H9 (cell line): ENCODE data around the gene MOB4. TPM values are rescaled to one million over a fixed set of nuclear protein-coding genes. Genes with fewer than 3 reads are reported as not detected.

Experiments
- DNase-seq: peaks from one replicate; pipeline ENCODE4 v3.0.0-alpha.2; 2017
- H2AFZ ChIP-seq: one replicate; pipeline ENCODE4 v1.6.1; 2013; ENCODE audit warnings: mild to moderate bottlenecking, low read length, control low read depth, moderate library complexity
- H2AK5ac ChIP-seq: 2 replicates; pipeline ENCODE4 v1.6.1; 2013; ENCODE audit warnings: low read length, control low read depth, mixed read lengths; ENCODE audit not compliant: insufficient read length
- H2BK120ac ChIP-seq: one replicate; pipeline ENCODE4 v1.6.1; 2013; ENCODE audit warnings: low read depth, mild to moderate bottlenecking, low read length, control low read depth, inconsistent platforms; ENCODE audit not compliant: poor library complexity, severe bottlenecking
- H2BK12ac ChIP-seq: 2 replicates; pipeline ENCODE4 v1.6.1; 2013; ENCODE audit warnings: low read length, control low read depth, mixed read lengths, low read depth; ENCODE audit not compliant: insufficient read length
- H2BK15ac ChIP-seq: 2 replicates; pipeline ENCODE4 v1.6.1; 2013; ENCODE audit warnings: low read depth, low read length, control low read depth
- H2BK20ac ChIP-seq: one replicate; pipeline ENCODE4 v1.6.1; 2013; ENCODE audit warnings: low read depth, mild to moderate bottlenecking, low read length, control low read depth, inconsistent platforms; ENCODE audit not compliant: poor library complexity, severe bottlenecking
- H2BK5ac ChIP-seq: 2 replicates; pipeline ENCODE4 v1.6.1; 2013; ENCODE audit warnings: low read length, control low read depth, mixed read lengths; ENCODE audit not compliant: insufficient read length
- H3K14ac ChIP-seq: 2 replicates; pipeline ENCODE4 v1.6.1; 2013; ENCODE audit warnings: low read length, control low read depth; ENCODE audit not compliant: insufficient read depth
- H3K18ac ChIP-seq: 2 replicates; pipeline ENCODE4 v1.6.1; 2013; ENCODE audit warnings: low read depth, mild to moderate bottlenecking, mixed read lengths, low read length, control low read depth; ENCODE audit not compliant: insufficient read length
- H3K23ac ChIP-seq: 2 replicates; pipeline ENCODE4 v1.6.1; 2013; ENCODE audit warnings: low read length, control low read depth, mixed read lengths, low read depth; ENCODE audit not compliant: insufficient read length
- H3K23me2 ChIP-seq: 2 replicates; pipeline ENCODE4 v1.6.1; 2013; ENCODE audit warnings: low read depth, mild to moderate bottlenecking, mixed read lengths, low read length, control low read depth; ENCODE audit not compliant: insufficient read length, poor library complexity, severe bottlenecking
- H3K27ac ChIP-seq: 2 replicates; pipeline ENCODE4 v1.5.1; 2013; ENCODE audit warnings: low read length, control low read depth, mixed read lengths, low read depth; ENCODE audit not compliant: insufficient read length
- H3K27me3 ChIP-seq: 2 replicates; pipeline ENCODE4 v1.6.1; 2013; ENCODE audit warnings: low read length, control low read depth, inconsistent platforms; ENCODE audit not compliant: insufficient read depth
- H3K4ac ChIP-seq: 2 replicates; pipeline ENCODE4 v1.6.1; 2013; ENCODE audit warnings: low read depth, mild to moderate bottlenecking, control low read depth, inconsistent platforms, low read length, moderate library complexity
- H3K4me1 ChIP-seq: 2 replicates; pipeline ENCODE4 v1.6.1; 2013; ENCODE audit warnings: low read length, control low read depth, inconsistent platforms; ENCODE audit not compliant: insufficient read depth
- H3K4me2 ChIP-seq: 2 replicates; pipeline ENCODE4 v1.6.1; 2013; ENCODE audit warnings: low read length, control low read depth, mixed read lengths; ENCODE audit not compliant: insufficient read length, insufficient read depth
- H3K56ac ChIP-seq: 2 replicates; pipeline ENCODE4 v1.6.1; 2013; ENCODE audit warnings: low read depth, mild to moderate bottlenecking, mixed read lengths, low read length, control low read depth; ENCODE audit not compliant: insufficient read length
- H3K79me1 ChIP-seq: 2 replicates; pipeline ENCODE4 v1.6.1; 2013; ENCODE audit warnings: low read depth, mild to moderate bottlenecking, moderate library complexity, low read length, control low read depth, inconsistent platforms; ENCODE audit not compliant: insufficient read depth, poor library complexity, severe bottlenecking
- H3K79me2 ChIP-seq: 2 replicates; pipeline ENCODE4 v1.6.1; 2013; ENCODE audit warnings: low read length, control low read depth, inconsistent platforms; ENCODE audit not compliant: insufficient read depth
- H3K9ac ChIP-seq: 2 replicates; pipeline ENCODE4 v1.6.1; 2013; ENCODE audit warnings: low read length, control low read depth, mixed read lengths; ENCODE audit not compliant: insufficient read length; ENCODE audit errors: extremely low read depth
- H3K9me3 ChIP-seq: one replicate; pipeline ENCODE4 v1.6.1; 2013; ENCODE audit warnings: low read depth, low read length, inconsistent platforms; ENCODE audit not compliant: control insufficient read depth
- H3T11ph ChIP-seq: one replicate; pipeline ENCODE4 v1.6.1; 2013; ENCODE audit warnings: mild to moderate bottlenecking, low read length, control low read depth, inconsistent platforms
- H4K20me1 ChIP-seq: one replicate; pipeline ENCODE4 v1.6.1; 2013; ENCODE audit not compliant: control insufficient read depth, insufficient read length, insufficient read depth
- H4K5ac ChIP-seq: 2 replicates; pipeline ENCODE4 v1.6.1; 2013; ENCODE audit warnings: low read depth, mild to moderate bottlenecking, mixed read lengths, low read length, control low read depth; ENCODE audit not compliant: insufficient read length
- H4K8ac ChIP-seq: replicated peaks from 2 replicates; pipeline ENCODE4 v1.6.1; 2013; ENCODE audit warnings: low read length, control low read depth, mixed read lengths, low read depth; ENCODE audit not compliant: insufficient read length
- H4K91ac ChIP-seq: 2 replicates; pipeline ENCODE4 v1.6.1; 2013; ENCODE audit warnings: low read depth, mild to moderate bottlenecking, moderate library complexity, mixed read lengths, low read length, control low read depth; ENCODE audit not compliant: insufficient read length
- H3K27ac Mint-ChIP-seq, 3 experiments: 2 replicates in 2 of 3; 3 replicates in 1 of 3; pipeline ENCODE4 v1.8.0; 2020 to 2021; ENCODE audit warnings: mixed read lengths in 3 of 3, mild to moderate bottlenecking in 1 of 3, moderate library complexity in 1 of 3
- H3K27me3 Mint-ChIP-seq: 2 replicates; pipeline ENCODE4 v1.8.0; 2021; ENCODE audit warnings: low read depth, mild to moderate bottlenecking, moderate library complexity, mixed read lengths
- H3K36me3 Mint-ChIP-seq, 3 experiments: 2 replicates in 2 of 3; 3 replicates in 1 of 3; pipeline ENCODE4 v1.8.0; 2020 to 2021; ENCODE audit warnings: low read depth in 3 of 3, mixed read lengths in 3 of 3; ENCODE audit not compliant: insufficient read depth in 1 of 3
- H3K4me1 Mint-ChIP-seq, 2 experiments: 2 replicates each; pipeline ENCODE4 v1.8.0; 2020; ENCODE audit warnings: mixed read lengths in 2 of 2
- H3K4me3 Mint-ChIP-seq, 2 experiments: 2 replicates in 1 of 2; 3 replicates in 1 of 2; pipeline ENCODE4 v1.8.0; 2020 to 2021; ENCODE audit warnings: mild to moderate bottlenecking in 2 of 2, mixed read lengths in 2 of 2, moderate library complexity in 1 of 2
- H3K9me3 Mint-ChIP-seq, 2 experiments: 2 replicates in 1 of 2; 3 replicates in 1 of 2; pipeline ENCODE4 v1.8.0; 2020; ENCODE audit warnings: mild to moderate bottlenecking in 2 of 2, mixed read lengths in 2 of 2, moderate library complexity in 1 of 2
- CTCF ChIP-seq: fragments of 200-600 bp; sonication (generic); conservative IDR thresholded peaks from 3 replicates; pipeline ENCODE4 v1.8.0; 2021; ENCODE audit warnings: antibody characterized with exemption, mild to moderate bottlenecking
- WGBS: extraction: QIAGEN DNeasy Blood & Tissue Kit; methylation state at CpG from one replicate; pipeline ENCODE4 v1.1.7; 2013; ENCODE audit warnings: missing lambda C conversion rate, low lambda C conversion rate, mixed read lengths; ENCODE audit not compliant: insufficient read length; ENCODE audit errors: extremely low coverage; 5-methylcytosine and 5-hydroxymethylcytosine counted together
- total RNA-seq: library from RNA; stranded (reverse); gene quantifications from 2 replicates; pipeline ENCODE4 v1.2.1, GENCODE V29; 2021

Gene MOB4
- total RNA-seq, 1 experiment from 2014 or later, result 57.6 TPM

- TF ChIP-seq CTCF, result no peak
- Histone ChIP-seq H2AFZ (no peak overlapping the region), H4K5ac (no peak overlapping the region), H3K23ac (no peak overlapping the region), H3K18ac (no peak overlapping the region), H3K27ac (no peak overlapping the region), H2BK15ac (no peak overlapping the region), H3K4ac (no peak overlapping the region), H3K56ac (no peak overlapping the region), H3T11ph (no peak overlapping the region), H3K4me1 (no peaks in the 10 kb centered on the region; the same call in 1 of the 2 replicates), H3K23me2 (no peaks in the 10 kb centered on the region), H3K9ac (no peak overlapping the region), H3K14ac (no peak overlapping the region), H4K20me1 (no peaks in the 10 kb centered on the region), H3K79me1 (no peaks in the 10 kb centered on the region), H4K8ac (no peak overlapping the region), H2BK12ac (no peak overlapping the region), H3K27me3 (no peaks in the 10 kb centered on the region), H2BK20ac (no peak overlapping the region), H2BK5ac (no peak overlapping the region), H2AK5ac (no peak overlapping the region), H3K4me2 (no peak overlapping the region), H3K9me3 (peaks cover 24% of the 10 kb centered on the region), H2BK120ac (no peak overlapping the region), H3K79me2 (no peaks in the 10 kb centered on the region), H4K91ac (no peak overlapping the region)
- no peak for DNase-seq
- no peaks in the 10 kb centered on the region for H3K27me3 Mint-ChIP-seq
- H3K27ac Mint-ChIP-seq, result no peak overlapping the region
- no peak overlapping the region for H3K4me3 Mint-ChIP-seq
- peaks cover 5% of the 10 kb centered on the region in 2 experiments for H3K4me1 Mint-ChIP-seq
- peaks cover 38 to 46% (median 45%) of the 10 kb centered on the region in 3 experiments for H3K36me3 Mint-ChIP-seq
- no CpG with 5 or more reads among the region's 10 CpGs for WGBS
- H3K9me3 Mint-ChIP-seq, result peaks cover 27 to 36% of the 10 kb centered on the region in 2 experiments
Measured at GRCh38 chr2:197571627-197572271, 55.9 kb downstream of the MOB4 start.
